ENCODE measurements around the gene SLC12A1.

SLC12A1 gene

GRCh38 chr15:48297668-48298067 lies 91.6 kb downstream of the SLC12A1 start:
- TF ChIP-seq ARNT (IDR thresholded peaks at IDR 0.05) (no peak), FOXA1 (IDR thresholded peaks at IDR 0.05) (no peak), ELF4 (IDR thresholded peaks at IDR 0.05) (no peak), FOXM1 (IDR thresholded peaks at IDR 0.05; ENCODE audit: borderline replicate concordance) (no peak), SUZ12 (IDR thresholded peaks at IDR 0.05) (no peak), ZNF384 (IDR thresholded peaks at IDR 0.05) (no peak), SP1 (IDR thresholded peaks at IDR 0.05) (no peak), LEF1 (IDR thresholded peaks at IDR 0.05; ENCODE audit: borderline replicate concordance) (no peak), FOXK2 (IDR thresholded peaks at IDR 0.05) (no peak), CTBP1 (IDR thresholded peaks at IDR 0.05; ENCODE audit: borderline replicate concordance) (no peak), PKNOX1 (IDR thresholded peaks at IDR 0.05) (no peak), HDGF (IDR thresholded peaks at IDR 0.05; ENCODE audit: borderline replicate concordance) (no peak)
- ChIA-PET CTCF (no interaction called here), POLR2A (no interaction called here)
- DNase-seq (ENCODE audit: extremely low spot score) = no peak

GRCh38 chr15:48298914-48299313 lies 92.8 kb downstream of the SLC12A1 start:
- no peak for TF ChIP-seq SP1 (IDR thresholded peaks at IDR 0.05)
- no peak for TF ChIP-seq PKNOX1 (IDR thresholded peaks at IDR 0.05)
- no peak for TF ChIP-seq LEF1 (IDR thresholded peaks at IDR 0.05; ENCODE audit: borderline replicate concordance)
- TF ChIP-seq CTBP1 (IDR thresholded peaks at IDR 0.05; ENCODE audit: borderline replicate concordance) = no peak
- TF ChIP-seq NFRKB (IDR thresholded peaks at IDR 0.05) = no peak
- no peak for TF ChIP-seq TARDBP (IDR thresholded peaks at IDR 0.05)
- no peak for TF ChIP-seq FOXA1 (IDR thresholded peaks at IDR 0.05)
- no peak for TF ChIP-seq L3MBTL2 (conservative IDR thresholded peaks at IDR 0.05)
- no peak for TF ChIP-seq HDGF (IDR thresholded peaks at IDR 0.05; ENCODE audit: borderline replicate concordance)
- no peak for TF ChIP-seq BHLHE40 (IDR thresholded peaks at IDR 0.05; ENCODE audit: borderline replicate concordance)
- POLR2A ChIA-PET = no interaction called here
- DNase-seq (ENCODE audit: extremely low spot score) = no peak
- CTCF ChIA-PET = no interaction called here

GRCh38 chr15:48300038-48300437 lies 93.9 kb downstream of the SLC12A1 start:
- CTCF ChIA-PET = interaction anchor here (0.6 kb wide), 1 partner anchor 180 kb away, joined by 9 read pairs; no protein-coding TSS in a partner anchor

GRCh38 chr15:48304398-48304797 lies 98.3 kb downstream of the SLC12A1 start:
- CTCF ChIA-PET = no interaction called here
- TF ChIP-seq FOXM1 (IDR thresholded peaks at IDR 0.05; ENCODE audit: borderline replicate concordance) (no peak), FOXK2 (IDR thresholded peaks at IDR 0.05) (no peak), TARDBP (IDR thresholded peaks at IDR 0.05) (no peak), LEF1 (IDR thresholded peaks at IDR 0.05; ENCODE audit: borderline replicate concordance) (no peak), ELF4 (IDR thresholded peaks at IDR 0.05) (no peak), ZNF384 (IDR thresholded peaks at IDR 0.05) (no peak), HDGF (IDR thresholded peaks at IDR 0.05; ENCODE audit: borderline replicate concordance) (no peak), L3MBTL2 (conservative IDR thresholded peaks at IDR 0.05) (no peak), BHLHE40 (IDR thresholded peaks at IDR 0.05; ENCODE audit: borderline replicate concordance) (no peak), NFRKB (IDR thresholded peaks at IDR 0.05) (no peak), ARNT (IDR thresholded peaks at IDR 0.05) (no peak), SUZ12 (IDR thresholded peaks at IDR 0.05) (no peak), CTBP1 (IDR thresholded peaks at IDR 0.05; ENCODE audit: borderline replicate concordance) (no peak), FOXA1 (IDR thresholded peaks at IDR 0.05) (no peak)
- POLR2A ChIA-PET = no interaction called here
- DNase-seq (ENCODE audit: extremely low spot score) = no peak

More at GRCh38 chr15:48300038-48300437, 93.9 kb downstream of the SLC12A1 start:
- TF ChIP-seq ARNT (IDR thresholded peaks at IDR 0.05) = no peak
- no peak for TF ChIP-seq SP1 (IDR thresholded peaks at IDR 0.05)
- no peak for TF ChIP-seq HDGF (IDR thresholded peaks at IDR 0.05; ENCODE audit: borderline replicate concordance)
- TF ChIP-seq FOXK2 (IDR thresholded peaks at IDR 0.05) = no peak
- no peak for TF ChIP-seq ZNF384 (IDR thresholded peaks at IDR 0.05)
- TF ChIP-seq FOXA1 (IDR thresholded peaks at IDR 0.05) = no peak
- no peak for TF ChIP-seq LEF1 (IDR thresholded peaks at IDR 0.05; ENCODE audit: borderline replicate concordance)
- no peak for TF ChIP-seq SUZ12 (IDR thresholded peaks at IDR 0.05)
- TF ChIP-seq TARDBP (IDR thresholded peaks at IDR 0.05) = no peak
- no peak for TF ChIP-seq BHLHE40 (IDR thresholded peaks at IDR 0.05; ENCODE audit: borderline replicate concordance)
- no peak for TF ChIP-seq FOXM1 (IDR thresholded peaks at IDR 0.05; ENCODE audit: borderline replicate concordance)
- POLR2A ChIA-PET = no interaction called here
- DNase-seq (ENCODE audit: extremely low spot score) = no peak

- DNase-seq (ENCODE audit: extremely low spot score) = no peak
- TF ChIP-seq PKNOX1 (IDR thresholded peaks at IDR 0.05) = no peak
- TF ChIP-seq NFRKB (IDR thresholded peaks at IDR 0.05) = no peak
- ChIA-PET CTCF (no interaction called here), POLR2A (interaction anchor here (0.6 kb wide), 1 partner anchor 1576 kb away, joined by 3 read pairs; no protein-coding TSS in a partner anchor)
Observed at GRCh38 chr15:48306639-48307038, 100.5 kb downstream of the SLC12A1 start.

- ChIA-PET CTCF (no interaction called here), POLR2A (no interaction called here)
- no peak for DNase-seq (ENCODE audit: extremely low spot score)
- TF ChIP-seq LEF1 (IDR thresholded peaks at IDR 0.05; ENCODE audit: borderline replicate concordance) (no peak), FOXK2 (IDR thresholded peaks at IDR 0.05) (no peak), SP1 (IDR thresholded peaks at IDR 0.05) (no peak), FOXA1 (IDR thresholded peaks at IDR 0.05) (no peak), TARDBP (IDR thresholded peaks at IDR 0.05) (no peak), PKNOX1 (IDR thresholded peaks at IDR 0.05) (no peak), SUZ12 (IDR thresholded peaks at IDR 0.05) (no peak), ELF4 (IDR thresholded peaks at IDR 0.05) (no peak), HDGF (IDR thresholded peaks at IDR 0.05; ENCODE audit: borderline replicate concordance) (no peak), NFRKB (IDR thresholded peaks at IDR 0.05) (no peak), ARNT (IDR thresholded peaks at IDR 0.05) (no peak), L3MBTL2 (conservative IDR thresholded peaks at IDR 0.05) (no peak), BHLHE40 (IDR thresholded peaks at IDR 0.05; ENCODE audit: borderline replicate concordance) (no peak), CTBP1 (IDR thresholded peaks at IDR 0.05; ENCODE audit: borderline replicate concordance) (no peak), FOXM1 (IDR thresholded peaks at IDR 0.05; ENCODE audit: borderline replicate concordance) (no peak), ZNF384 (IDR thresholded peaks at IDR 0.05) (no peak)
Observed at GRCh38 chr15:48307586-48307985, 101.5 kb downstream of the SLC12A1 start.

All from HEK293T (cell line).